IMR-90 (cell line): ENCODE data around the gene PTH2. TPM values are rescaled to one million over a fixed set of nuclear protein-coding genes. Genes with fewer than 3 reads are reported as not detected.
A peak's percentile ranks its signal among the peaks of the same experiment; 100 is the strongest.

Experiments
- ATAC-seq: fragments of 200-7000 bp; cut with Tn5 transposase; 2 replicates; pipeline ENCODE4 v1.9.1; 2020; ENCODE audit warnings: low read depth, mild to moderate bottlenecking, moderate library complexity
- BruUV-seq: library from RNA; stranded (reverse); fragments of 400-500 nt; replicated peaks from 2 replicates; lab custom pipeline; 2021; lab: Mats Ljungman, UMichigan
- CTCF ChIA-PET: fragments of 300-600 bp; formaldehyde crosslinking; extraction: SDS; loops from one replicate; lab custom pipeline; 2021; ENCODE audit warnings: antibody characterized with exemption; lab: Yijun Ruan, JAX
- POLR2A ChIA-PET: fragments of 300-600 bp; sonication (Branson Sonifier 250); formaldehyde crosslinking; loops from one replicate; lab custom pipeline; 2022; ENCODE audit warnings: antibody characterized with exemption; ENCODE audit not compliant: unreplicated experiment; lab: Charles Lee
- DNase-seq: peaks from one replicate; pipeline ENCODE4 v3.0.0; 2013
- H2AFZ ChIP-seq: replicated peaks from 2 replicates; pipeline ENCODE3; 2013; ENCODE audit warnings: low read length, mild to moderate bottlenecking; ENCODE audit not compliant: poor library complexity
- H2AK5ac ChIP-seq: 2 replicates; pipeline ENCODE4 v1.6.1; 2013; ENCODE audit warnings: low read depth, low read length, inconsistent platforms
- H2AK9ac ChIP-seq: replicated peaks from 2 replicates; pipeline ENCODE3; 2013; ENCODE audit warnings: mild to moderate bottlenecking, low read depth, low read length, moderate library complexity; ENCODE audit not compliant: poor library complexity
- H2BK120ac ChIP-seq: 2 replicates; pipeline ENCODE4 v1.6.1; 2013; ENCODE audit warnings: low read depth, low read length, inconsistent platforms
- H2BK15ac ChIP-seq: 3 replicates; pipeline ENCODE4 v1.6.1; 2013; ENCODE audit warnings: low read depth, low read length, inconsistent platforms
- H2BK20ac ChIP-seq: 2 replicates; pipeline ENCODE4 v1.6.1; 2013; ENCODE audit warnings: low read depth, mild to moderate bottlenecking, inconsistent platforms, low read length, moderate library complexity
- H2BK5ac ChIP-seq: 2 replicates; pipeline ENCODE4 v1.6.1; 2013; ENCODE audit warnings: mild to moderate bottlenecking, low read depth, low read length, inconsistent platforms; ENCODE audit not compliant: poor library complexity, severe bottlenecking
- H3K14ac ChIP-seq: replicated peaks from 2 replicates; pipeline ENCODE4 v1.6.1; 2013; ENCODE audit warnings: low read depth, low read length, inconsistent platforms
- H3K18ac ChIP-seq: 2 replicates; pipeline ENCODE4 v1.6.1; 2013; ENCODE audit warnings: low read depth, low read length, control low read depth
- H3K23ac ChIP-seq: 2 replicates; pipeline ENCODE4 v1.6.1; 2013; ENCODE audit warnings: low read depth, low read length, inconsistent platforms
- H3K27ac ChIP-seq: 2 replicates; pipeline ENCODE4 v1.5.1; 2013; ENCODE audit warnings: mild to moderate bottlenecking, control low read depth, low read length; ENCODE audit not compliant: insufficient read depth
- H3K27me3 ChIP-seq: 2 replicates; pipeline ENCODE4 v1.6.1; 2013; ENCODE audit warnings: low read length; ENCODE audit not compliant: control insufficient read depth, insufficient read depth
- H3K36me3 ChIP-seq: 2 replicates; pipeline ENCODE4 v1.6.1; 2013; ENCODE audit warnings: low read length, mixed read lengths; ENCODE audit not compliant: control insufficient read depth, insufficient read depth
- H3K4ac ChIP-seq: 2 replicates; pipeline ENCODE4 v1.6.1; 2013; ENCODE audit warnings: low read depth, low read length, inconsistent platforms
- H3K4me1 ChIP-seq: 2 replicates; pipeline ENCODE4 v1.6.1; 2013; ENCODE audit warnings: low read length, mixed read lengths; ENCODE audit not compliant: control insufficient read depth, insufficient read depth
- H3K4me2 ChIP-seq: 2 replicates; pipeline ENCODE4 v1.6.1; 2013; ENCODE audit warnings: low read depth, mild to moderate bottlenecking, control low read depth, low read length, moderate library complexity
- H3K4me3 ChIP-seq: 2 replicates; pipeline ENCODE4 v1.5.1; 2013; ENCODE audit warnings: low read depth, mild to moderate bottlenecking, control low read depth, low read length, moderate library complexity; ENCODE audit not compliant: insufficient read depth
- H3K56ac ChIP-seq: 2 replicates; pipeline ENCODE4 v1.6.1; 2013; ENCODE audit warnings: low read length, inconsistent platforms; ENCODE audit not compliant: insufficient read depth; ENCODE audit errors: extremely low read depth
- H3K79me1 ChIP-seq, 2 experiments: 2 replicates each; pipeline ENCODE4 v1.6.1; 2013; ENCODE audit warnings: low read length in 2 of 2, inconsistent platforms in 1 of 2, low read depth in 1 of 2
- H3K9ac ChIP-seq: 2 replicates; pipeline ENCODE4 v1.6.1; 2013; ENCODE audit warnings: low read depth, low read length, control low read depth
- H3K9me1 ChIP-seq: 2 replicates; pipeline ENCODE4 v1.6.1; 2013; ENCODE audit warnings: low read length, inconsistent platforms; ENCODE audit not compliant: insufficient read depth
- H3K9me3 ChIP-seq: 2 replicates; pipeline ENCODE4 v1.6.1; 2013; ENCODE audit warnings: low read length; ENCODE audit not compliant: control insufficient read depth, insufficient read depth
- H4K20me1 ChIP-seq: 2 replicates; pipeline ENCODE4 v1.6.1; 2013; ENCODE audit warnings: low read length, inconsistent platforms; ENCODE audit not compliant: insufficient read depth
- H4K5ac ChIP-seq: 2 replicates; pipeline ENCODE4 v1.6.1; 2013; ENCODE audit warnings: mild to moderate bottlenecking, low read depth, low read length, control low read depth
- H4K8ac ChIP-seq, 2 experiments: 2 replicates each; pipeline ENCODE4 v1.6.1; 2013; ENCODE audit warnings: low read depth in 2 of 2, low read length in 2 of 2, control low read depth in 1 of 2, inconsistent platforms in 1 of 2
- H4K91ac ChIP-seq: 2 replicates; pipeline ENCODE4 v1.6.1; 2013; ENCODE audit warnings: low read depth, low read length, inconsistent platforms; ENCODE audit not compliant: insufficient read depth
- BHLHE40 ChIP-seq: fragments of 150-350 bp; IDR thresholded peaks from 2 replicates; pipeline ENCODE4 v1.6.1; 2016; ENCODE audit warnings: mild to moderate bottlenecking, low read depth, low read length
- CEBPB ChIP-seq: IDR thresholded peaks from 2 replicates; pipeline ENCODE4 v1.6.1; 2012; ENCODE audit warnings: low read depth, low read length, improper control_type of control experiment
- CHD1 ChIP-seq: IDR thresholded peaks from 2 replicates; pipeline ENCODE4 v1.6.1; 2012; ENCODE audit warnings: low read depth, low read length, improper control_type of control experiment
- CTCF ChIP-seq: conservative IDR thresholded peaks from 2 replicates; pipeline ENCODE4 v1.5.1; 2012; ENCODE audit warnings: mild to moderate bottlenecking, low read depth, low read length, improper control_type of control experiment
- ELK1 ChIP-seq: fragments of 150-350 bp; IDR thresholded peaks from 2 replicates; pipeline ENCODE4 v1.6.1; 2016; ENCODE audit warnings: low read depth, mild to moderate bottlenecking, low read length, moderate library complexity, borderline replicate concordance
- MAFK ChIP-seq: IDR thresholded peaks from 2 replicates; pipeline ENCODE4 v1.6.1; 2012; ENCODE audit warnings: low read depth, low read length, improper control_type of control experiment
- MAZ ChIP-seq: IDR thresholded peaks from 2 replicates; pipeline ENCODE4 v1.6.1; 2012; ENCODE audit warnings: low read depth, mild to moderate bottlenecking, low read length, improper control_type of control experiment, moderate library complexity, borderline replicate concordance
- MXI1 ChIP-seq: IDR thresholded peaks from 2 replicates; pipeline ENCODE4 v1.6.1; 2012; ENCODE audit warnings: low read depth, mild to moderate bottlenecking, low read length, moderate library complexity, borderline replicate concordance
- POLR2A ChIP-seq: IDR thresholded peaks from 2 replicates; pipeline ENCODE4 v1.6.1; 2012; ENCODE audit warnings: mild to moderate bottlenecking, low read depth, low read length
- RAD21 ChIP-seq: IDR thresholded peaks from 2 replicates; pipeline ENCODE4 v1.6.1; 2012; ENCODE audit warnings: low read length, improper control_type of control experiment
- RCOR1 ChIP-seq: IDR thresholded peaks from 2 replicates; pipeline ENCODE4 v1.6.1; 2012; ENCODE audit warnings: mild to moderate bottlenecking, low read length, improper control_type of control experiment; ENCODE audit not compliant: insufficient replicate concordance
- RFX5 ChIP-seq: IDR thresholded peaks from 2 replicates; pipeline ENCODE4 v1.8.0; 2012; ENCODE audit warnings: low read depth, mild to moderate bottlenecking, low read length, moderate library complexity
- SMC3 ChIP-seq: fragments of 150-350 bp; IDR thresholded peaks from 2 replicates; pipeline ENCODE4 v1.6.1; 2016; ENCODE audit warnings: low read depth, mild to moderate bottlenecking, antibody characterized with exemption, low read length, moderate library complexity
- WGBS, 2 experiments: methylation state at CpG; one replicate each; pipeline versions ENCODE4 v1.1.5 to v1.1.7; 2013; ENCODE audit warnings: missing lambda C conversion rate in 2 of 2; ENCODE audit not compliant: insufficient read length in 1 of 2; ENCODE audit errors: extremely low coverage in 2 of 2; 5-methylcytosine and 5-hydroxymethylcytosine counted together
- dilution Hi-C: fragments of 300-500 bp; cut with HindIII; formaldehyde crosslinking; loops from one replicate; pipeline ENCODE4 v1.14.3; 2018; ENCODE audit warnings: low sequenced_read_pairs; ENCODE audit not compliant: unreplicated experiment
- in situ Hi-C: fragments of 300-500 bp; cut with MboI; formaldehyde crosslinking; loops from 3 replicates; pipeline ENCODE4 v1.14.3; 2019; ENCODE audit warnings: low sequenced_read_pairs, inconsistent platforms, mixed read lengths
- intact Hi-C: fragments of 100-400 bp; cut with micrococcal nuclease; formaldehyde crosslinking; loops from 2 replicates; pipeline ENCODE4 v1.10.0; 2022
- polyA plus RNA-seq, 3 experiments: library from polyadenylated mRNA; depleted of rRNA; stranded (reverse); fragments of >200 nt; gene quantifications; 2 replicates each; pipeline ENCODE4 v1.2.3, GENCODE V29; 2012; ENCODE audit warnings: low replicate concordance in 1 of 3
- total RNA-seq: library from RNA; depleted of rRNA; stranded (reverse); fragments of >200 nt; gene quantifications from 2 replicates; pipeline ENCODE4 v1.2.3, GENCODE V29; 2012

Gene PTH2
- total and polyA plus RNA-seq, 2 of the 4 experiments (the other 2 are of a cell fraction) = not detected

GRCh38 chr19:49436381-49437017 is 13.3 kb upstream of the PTH2 start:
- H3K79me1 ChIP-seq = no peaks in the 10 kb centered on the region
- no peak for ATAC-seq
- no peaks in the 10 kb centered on the region for H3K9me1 ChIP-seq
- H4K20me1 ChIP-seq = no peaks in the 10 kb centered on the region
- no peak overlapping the region; the same call in 1 of the 2 replicates for H3K23ac ChIP-seq
- no peak overlapping the region for H2BK5ac ChIP-seq
- intact Hi-C loops (no loop called here), in situ Hi-C loops (loop anchor here (10.0 kb wide), 1 partner anchor 172 kb away; no protein-coding TSS in a partner anchor), dilution Hi-C loops (no loop called here)
- peaks cover 96% of the 10 kb centered on the region for H3K27me3 ChIP-seq
- no peak overlapping the region for H4K8ac ChIP-seq
- H3K4ac ChIP-seq = no peak overlapping the region
- POLR2A ChIA-PET = no interaction called here
- no peak overlapping the region for H2AK5ac ChIP-seq
- no peak overlapping the region for H2AK9ac ChIP-seq
- H2BK120ac ChIP-seq = no peak overlapping the region
- H3K36me3 ChIP-seq = no peaks in the 10 kb centered on the region
- TF ChIP-seq MXI1 = no peak
- TF ChIP-seq SMC3 = no peak
- no peak for TF ChIP-seq CHD1
- no peak for TF ChIP-seq RFX5
- no peak for TF ChIP-seq MAZ
- TF ChIP-seq CTCF = no peak
- no peak for TF ChIP-seq BHLHE40
- no peak for TF ChIP-seq POLR2A
- no peak for TF ChIP-seq RAD21
- TF ChIP-seq ELK1 = no peak
- no peak for TF ChIP-seq CEBPB
- TF ChIP-seq MAFK = no peak
- no peak for TF ChIP-seq RCOR1
- H3K18ac ChIP-seq = no peak overlapping the region
- no peak overlapping the region for H3K9ac ChIP-seq
- no peak overlapping the region for H3K27ac ChIP-seq
- no peak overlapping the region for H4K91ac ChIP-seq
- H3K9me3 ChIP-seq = peaks cover 16% of the 10 kb centered on the region
- H3K56ac ChIP-seq = no peak overlapping the region
- H2BK20ac ChIP-seq = no peak overlapping the region
- DNase-seq = no peak
- no peak overlapping the region for H4K5ac ChIP-seq
- 10% methylated on average over 30 of the region's 42 CpGs; no CpG with 5 or more reads in 1 of the 2 experiments for WGBS, 2 experiments
- H2BK15ac ChIP-seq = no peak overlapping the region
- H3K4me2 ChIP-seq = no peak overlapping the region
- no peak overlapping the region for H3K14ac ChIP-seq
- H2AFZ ChIP-seq = peak overlapping the region; percentile 43
- no peak overlapping the region for H3K4me3 ChIP-seq
- CTCF ChIA-PET = no interaction called here
- no TSS peak for BruUV-seq
- H3K4me1 ChIP-seq = no peaks in the 10 kb centered on the region
